GM18508 (cell line): ENCODE data around the gene ME2.
"Not testable (repeated sequence)": the region's sequence is repeated elsewhere in the genome, so short reads cannot be mapped to it uniquely, and the experiment has no call there.

Experiments used
- ATAC-seq: cut with Tn5 transposase; IDR thresholded peaks from one replicate; pipeline ENCODE4 v1.9.1; 2021; ENCODE audit warnings: moderate number of reproducible peaks; ENCODE audit not compliant: insufficient read depth, unreplicated experiment

Gene ME2

GRCh38 chr18:50911006-50911405, 32.1 kb downstream of the ME2 start:
- ATAC-seq, result no peak

DNA sequence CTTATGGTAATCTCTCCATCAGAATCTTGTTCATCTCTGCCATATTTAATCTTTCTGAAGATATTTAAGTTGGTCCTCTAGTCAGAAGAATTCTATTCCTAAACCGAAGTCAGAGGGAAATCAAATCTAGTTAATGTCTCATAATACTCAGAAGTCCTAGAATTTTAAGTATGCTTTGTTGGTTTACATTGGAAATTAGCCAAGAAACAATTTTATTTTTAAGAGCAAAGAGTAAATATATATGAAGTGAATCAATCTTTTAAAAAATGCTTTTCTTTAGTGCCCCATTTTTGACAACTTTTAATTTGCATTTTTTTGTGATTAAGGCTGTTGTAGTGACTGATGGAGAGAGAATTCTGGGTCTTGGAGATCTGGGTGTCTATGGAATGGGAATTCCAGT, 38.1 kb downstream of the ME2 start:
- ATAC-seq, result no peak

GRCh38 chr18:50918153-50918552, 39.2 kb downstream of the ME2 start:
- no peak for ATAC-seq

DNA sequence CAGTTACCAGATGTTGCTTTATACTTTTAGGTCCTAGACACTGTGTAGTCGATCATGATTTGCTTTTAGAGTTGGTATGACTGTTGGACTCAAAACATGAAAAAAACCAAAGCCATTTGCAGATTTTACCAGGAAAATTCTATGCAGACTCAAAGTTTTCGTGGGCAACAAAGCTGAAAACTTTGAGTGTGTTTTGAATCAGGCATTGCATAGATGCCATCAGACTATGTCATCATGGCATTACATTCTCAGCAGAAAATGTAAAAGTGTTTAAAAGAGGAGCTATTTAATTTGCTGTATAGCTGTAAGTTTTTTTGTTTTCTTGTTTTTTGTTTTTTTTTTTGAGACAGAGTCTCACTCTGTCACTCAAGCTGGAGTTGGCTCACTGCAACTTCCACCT, 45.5 kb downstream of the ME2 start:
- no peak for ATAC-seq

- ATAC-seq, result no peak
These were observed 47.6 kb downstream of the ME2 start for GRCh38 chr18:50926521-50926920.

DNA sequence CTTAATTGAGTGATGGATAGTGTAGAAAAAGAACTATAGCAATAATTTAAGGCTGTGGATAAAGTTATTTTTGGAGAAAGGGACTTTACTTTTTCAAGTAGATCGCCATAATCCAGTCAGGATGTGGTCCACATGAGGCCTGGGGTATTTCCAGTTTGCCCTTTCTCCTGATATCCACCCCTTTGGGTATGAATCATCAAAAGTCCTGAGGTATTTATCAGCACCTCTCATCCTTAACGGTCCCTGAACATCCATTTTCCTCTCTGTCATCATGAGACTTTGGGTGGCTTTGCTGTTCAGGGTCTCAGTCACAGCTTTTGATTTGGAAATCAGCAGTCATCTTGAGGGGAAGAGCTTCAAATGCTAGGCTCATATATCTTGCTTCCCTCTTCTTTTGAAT, 49.6 kb downstream of the ME2 start:
- ATAC-seq, result no peak

- ATAC-seq, result no peak
These were observed 54.8 kb downstream of the ME2 start for GRCh38 chr18:50933684-50934083.

DNA sequence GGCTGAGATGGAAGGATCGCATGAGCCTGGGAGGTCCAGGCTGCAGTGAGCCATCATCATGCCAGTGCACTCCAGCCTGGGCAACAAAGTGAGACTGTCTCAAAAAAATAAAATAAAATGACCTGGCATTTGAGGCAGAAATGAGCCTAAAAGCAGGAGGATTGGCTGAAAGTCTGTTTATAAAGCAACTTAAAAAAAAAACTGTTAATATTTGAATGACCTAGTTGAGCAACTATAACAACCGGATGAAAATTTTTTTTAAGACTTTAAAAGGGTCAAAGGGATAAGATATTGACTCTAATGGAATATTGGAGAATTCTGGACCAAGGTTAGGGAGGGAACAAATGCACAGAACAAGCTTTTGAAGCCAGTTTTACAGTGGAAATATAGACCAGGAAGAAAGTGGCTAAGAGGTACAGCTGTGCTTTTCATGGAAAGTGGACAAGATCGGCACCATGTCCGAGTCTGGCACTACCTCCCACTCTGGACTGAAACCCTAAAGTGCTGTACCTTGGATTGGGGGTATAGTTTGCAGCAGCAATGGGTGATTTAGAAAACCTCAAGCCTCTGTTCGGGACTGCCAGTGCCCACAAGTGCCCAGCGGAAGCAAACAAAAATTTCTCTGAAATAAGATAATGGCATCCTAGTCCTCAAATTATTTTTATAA, 55.8 kb downstream of the ME2 start:
- no peak for ATAC-seq

- ATAC-seq, result no peak
These were observed 56.7 kb downstream of the ME2 start for GRCh38 chr18:50935493-50936191.

- ATAC-seq, result no peak
These were observed 58.3 kb downstream of the ME2 start for GRCh38 chr18:50937183-50937582.

- no peak for ATAC-seq
These were observed 60.0 kb downstream of the ME2 start for GRCh38 chr18:50938912-50939311.

GRCh38 chr18:50944245-50944932, 65.5 kb downstream of the ME2 start:
- ATAC-seq, result no peak

- ATAC-seq, result not testable (repeated sequence)
These were observed 67.0 kb downstream of the ME2 start for GRCh38 chr18:50945918-50946317.

GRCh38 chr18:50947899-50948298, 69.0 kb downstream of the ME2 start:
- no peak for ATAC-seq

GRCh38 chr18:50949185-50949584, 70.3 kb downstream of the ME2 start:
- ATAC-seq, result no peak

- ATAC-seq, result no peak
These were observed 71.7 kb downstream of the ME2 start for GRCh38 chr18:50950626-50951025.

DNA sequence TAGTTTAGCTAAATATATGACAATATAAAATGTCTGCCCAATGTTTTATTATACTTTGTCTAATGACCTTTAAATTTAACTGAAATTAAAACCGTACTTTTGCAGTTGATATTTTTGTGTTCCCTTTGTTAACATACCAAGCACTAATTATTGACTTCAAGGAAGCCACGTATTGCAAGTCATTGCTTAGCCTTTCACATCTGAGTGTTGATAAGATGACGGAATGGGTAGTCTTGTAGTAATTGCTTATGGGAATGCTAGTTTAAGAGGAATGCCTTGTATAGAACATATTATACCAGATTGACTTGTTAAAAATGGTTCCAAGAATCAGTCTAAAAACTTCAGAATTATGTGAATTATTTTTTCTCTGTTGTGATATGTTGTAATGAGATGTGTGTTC, 74.9 kb downstream of the ME2 start:
- ATAC-seq, result no peak

GRCh38 chr18:50955253-50955652, 76.3 kb downstream of the ME2 start:
- ATAC-seq, result no peak

- no peak for ATAC-seq
These were observed 77.2 kb downstream of the ME2 start for GRCh38 chr18:50956116-50956515.

- no peak for ATAC-seq
These were observed 83.1 kb downstream of the ME2 start for GRCh38 chr18:50961974-50962373.
